Stimulated activated memory B cell treated with anti-CD40 and anti-IgM and Interleukin-4, amounts not matched to agents 10 μg/mL and 1 μg/mL and 100 μg/mL, for 72 hours (primary cell): Measurements from ENCODE around the gene GNAI2.

Source experiments
- ATAC-seq: fragments of 150-1000 bp; cut with Tn5 transposase; 2 replicates; pipeline ENCODE4 v1.10.0; 2021
- H3K27ac Mint-ChIP-seq: one replicate; pipeline ENCODE4 v1.8.0; 2022; ENCODE audit warnings: mild to moderate bottlenecking, mixed read lengths
- H3K27me3 Mint-ChIP-seq: one replicate; pipeline ENCODE4 v1.8.0; 2022; ENCODE audit warnings: mixed read lengths
- H3K36me3 Mint-ChIP-seq: one replicate; pipeline ENCODE4 v1.8.0; 2022; ENCODE audit warnings: mixed read lengths
- H3K4me1 Mint-ChIP-seq: one replicate; pipeline ENCODE4 v1.8.0; 2022; ENCODE audit warnings: mixed read lengths
- H3K4me3 Mint-ChIP-seq: one replicate; pipeline ENCODE4 v1.8.0; 2022; ENCODE audit warnings: mild to moderate bottlenecking, moderate library complexity, mixed read lengths
- H3K9me3 Mint-ChIP-seq: one replicate; pipeline ENCODE4 v1.8.0; 2022; ENCODE audit warnings: mixed read lengths

Gene GNAI2

GRCh38 chr3:50294492-50295403 is 58.7 kb downstream of the GNAI2 start:
- ATAC-seq = no peak
- no peaks in the 10 kb centered on the region for H3K27me3 Mint-ChIP-seq
- H3K36me3 Mint-ChIP-seq = peaks cover 12% of the 10 kb centered on the region
- no peak overlapping the region for H3K27ac Mint-ChIP-seq
- H3K4me3 Mint-ChIP-seq = no peak overlapping the region
- no peaks in the 10 kb centered on the region for H3K9me3 Mint-ChIP-seq
- peaks cover 54% of the 10 kb centered on the region for H3K4me1 Mint-ChIP-seq

DNA sequence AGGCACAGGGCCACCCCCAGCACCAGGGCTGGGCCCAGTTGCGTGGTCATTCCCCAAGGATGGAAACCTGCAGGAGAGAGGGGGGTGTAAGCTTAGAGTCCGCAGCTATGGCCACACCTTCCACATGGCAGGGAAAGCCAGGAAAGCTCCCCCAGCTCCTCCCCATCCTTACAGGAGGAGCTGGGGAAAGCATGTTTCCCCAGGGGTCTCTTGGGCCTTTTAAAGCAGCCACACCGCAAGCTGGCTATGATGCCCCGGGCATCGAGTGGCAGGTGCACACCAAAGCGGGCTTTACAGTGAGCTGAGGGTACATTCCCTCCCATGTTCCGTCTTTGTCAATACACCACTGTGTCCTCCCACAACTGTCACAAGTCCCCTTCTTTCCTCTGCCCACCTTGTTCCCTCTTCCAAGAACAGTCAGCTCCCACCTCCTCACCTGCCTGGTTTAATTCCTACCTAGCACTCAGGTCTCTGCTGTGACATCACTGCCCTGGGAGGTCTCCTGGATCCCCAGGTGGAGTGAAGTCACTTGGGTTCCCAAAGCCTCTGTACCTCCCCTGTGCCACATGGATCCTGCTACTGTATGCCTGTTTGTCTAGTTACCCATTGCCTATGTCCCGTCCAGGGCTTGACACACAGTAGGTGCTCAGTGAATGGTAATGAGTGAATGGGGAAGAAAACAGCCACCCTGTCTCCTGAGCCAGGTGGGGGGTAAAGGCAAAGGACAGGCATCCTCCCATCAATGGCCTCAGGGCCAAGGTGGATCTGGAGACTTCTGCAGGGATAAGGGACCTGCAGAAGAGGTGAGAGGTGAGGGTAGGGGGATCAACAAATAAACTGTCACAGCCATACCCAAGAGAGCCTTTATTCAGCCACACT is 59.8 kb downstream of the GNAI2 start:
- H3K4me1 Mint-ChIP-seq = peaks cover 58% of the 10 kb centered on the region
- ATAC-seq = no peak
- no peak overlapping the region for H3K27ac Mint-ChIP-seq
- no peaks in the 10 kb centered on the region for H3K9me3 Mint-ChIP-seq
- peaks cover 12% of the 10 kb centered on the region for H3K36me3 Mint-ChIP-seq
- H3K27me3 Mint-ChIP-seq = no peaks in the 10 kb centered on the region
- no peak overlapping the region for H3K4me3 Mint-ChIP-seq

- ATAC-seq = no peak
- Mint-ChIP-seq H3K4me3 (no peak overlapping the region), H3K27ac (no peak overlapping the region), H3K27me3 (no peaks in the 10 kb centered on the region), H3K4me1 (peaks cover 52% of the 10 kb centered on the region), H3K9me3 (no peaks in the 10 kb centered on the region), H3K36me3 (peaks cover 6% of the 10 kb centered on the region)
Measured at GRCh38 chr3:50296721-50297383, 60.8 kb downstream of the GNAI2 start.

GRCh38 chr3:50297384-50297775 is 61.4 kb downstream of the GNAI2 start:
- no peak for ATAC-seq
- no peaks in the 10 kb centered on the region for H3K9me3 Mint-ChIP-seq
- peaks cover 50% of the 10 kb centered on the region for H3K4me1 Mint-ChIP-seq
- H3K4me3 Mint-ChIP-seq = no peak overlapping the region
- peaks cover 6% of the 10 kb centered on the region for H3K36me3 Mint-ChIP-seq
- no peaks in the 10 kb centered on the region for H3K27me3 Mint-ChIP-seq
- H3K27ac Mint-ChIP-seq = no peak overlapping the region

DNA sequence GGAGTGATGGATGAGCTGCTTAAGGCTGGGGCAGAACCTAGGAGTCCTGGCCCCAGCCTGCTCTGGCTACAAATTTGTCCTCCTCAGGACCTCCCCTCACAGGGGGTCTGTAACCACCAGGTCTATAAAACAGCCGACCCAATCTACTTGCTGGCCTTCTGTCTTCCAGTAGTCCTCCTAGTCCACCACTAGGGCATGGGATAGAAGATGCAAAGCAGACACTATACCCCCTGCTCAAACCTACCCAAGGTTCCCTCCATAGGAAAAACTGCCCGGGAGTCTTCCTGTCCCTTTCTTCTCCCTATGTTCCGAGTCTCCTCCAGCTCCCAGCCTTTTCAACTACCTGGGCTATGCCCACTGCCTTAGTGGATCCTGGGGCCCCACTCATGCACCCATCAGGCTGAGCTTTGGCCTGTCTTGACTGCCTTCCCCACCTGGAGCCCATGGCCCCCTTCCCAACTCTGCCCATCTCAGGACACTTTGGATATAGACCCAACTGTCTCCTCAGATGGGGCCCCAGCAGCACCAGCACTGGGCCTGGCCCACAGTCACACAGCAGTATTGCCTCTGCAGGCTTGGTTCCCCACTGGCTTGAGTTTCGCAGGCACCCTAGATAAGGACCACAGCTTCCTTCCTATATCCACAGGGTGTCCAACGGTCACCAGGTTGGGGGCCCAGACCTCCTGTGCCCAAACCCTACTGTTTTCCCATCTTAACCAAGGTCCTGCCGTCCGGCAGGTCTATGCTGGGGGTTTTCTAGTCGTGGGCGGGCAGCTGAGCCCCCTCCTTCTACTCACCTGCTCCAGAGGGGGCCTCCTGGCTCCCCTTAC is 62.1 kb downstream of the GNAI2 start:
- peak overlapping the region; percentile 94 for H3K4me3 Mint-ChIP-seq
- no peak for ATAC-seq
- peak overlapping the region; percentile 99 for H3K27ac Mint-ChIP-seq
- H3K9me3 Mint-ChIP-seq = no peaks in the 10 kb centered on the region
- peaks cover 6% of the 10 kb centered on the region for H3K36me3 Mint-ChIP-seq
- no peaks in the 10 kb centered on the region for H3K27me3 Mint-ChIP-seq
- H3K4me1 Mint-ChIP-seq = peaks cover 42% of the 10 kb centered on the region

DNA sequence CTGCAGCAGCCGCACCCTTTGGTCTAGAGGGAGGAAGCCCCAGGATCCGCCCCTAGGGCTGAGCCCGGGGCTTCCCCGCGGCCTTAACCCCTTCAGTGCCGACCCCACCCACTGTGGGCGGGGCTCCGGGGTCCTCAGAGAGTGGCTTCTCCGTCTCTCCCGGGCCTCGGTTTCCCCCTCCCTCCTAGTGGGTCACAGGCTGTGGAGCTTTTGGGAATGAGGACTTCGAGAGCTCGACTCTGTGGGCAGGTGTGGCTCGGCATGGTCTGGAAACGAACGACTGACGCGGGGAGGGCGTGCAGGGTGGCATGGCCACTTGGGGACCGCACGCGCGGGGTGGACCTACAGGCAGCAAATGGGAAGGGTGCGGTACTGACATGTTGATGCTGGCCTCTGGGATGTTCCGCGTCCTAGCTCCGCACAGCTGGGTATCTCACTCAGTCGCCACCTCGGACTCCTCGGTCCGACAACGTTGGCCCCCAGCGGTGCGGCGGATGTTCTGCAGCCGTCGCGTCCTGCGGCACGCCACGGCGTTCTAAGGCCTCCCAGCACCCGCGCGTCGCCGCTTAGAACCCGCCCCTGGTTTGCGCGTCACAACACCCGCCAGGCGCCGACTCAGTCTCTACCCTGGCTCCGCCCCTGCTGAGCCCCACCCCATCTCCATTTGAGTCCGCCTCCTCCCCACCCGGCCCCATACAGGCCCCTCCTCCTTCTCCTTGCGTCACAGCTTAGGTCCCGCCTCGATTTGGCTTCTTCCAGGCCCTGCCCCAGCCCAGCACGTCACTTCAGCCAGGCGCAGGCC is 63.0 kb downstream of the GNAI2 start, which contains the start of the genes HYAL3 and NAA80:
TSS of gene HYAL3 (minus strand) at position 570 of the 802 bp plus-strand sequence. CDS start 3,803 bp downstream, outside the sequence.
TSS of gene NAA80 (minus strand) at position 570 of the 802 bp plus-strand sequence. CDS start 1,942 bp downstream, outside the sequence.
- Mint-ChIP-seq H3K4me1 (peaks cover 39% of the 10 kb centered on the region), H3K36me3 (peaks cover 6% of the 10 kb centered on the region), H3K9me3 (no peaks in the 10 kb centered on the region), H3K4me3 (peak within 1 kb of the TSS; percentile 94), H3K27ac (peak within 1 kb of the TSS; percentile 99), H3K27me3 (no peaks in the 10 kb centered on the region)
- peak; percentile 95 for ATAC-seq

- Mint-ChIP-seq H3K27ac (peak overlapping the region; percentile 99), H3K36me3 (peaks cover 6% of the 10 kb centered on the region), H3K4me3 (peak overlapping the region; percentile 94), H3K27me3 (no peaks in the 10 kb centered on the region), H3K9me3 (no peaks in the 10 kb centered on the region), H3K4me1 (peaks cover 39% of the 10 kb centered on the region)
- no peak for ATAC-seq
Measured at GRCh38 chr3:50299638-50299928, 63.6 kb downstream of the GNAI2 start.

DNA sequence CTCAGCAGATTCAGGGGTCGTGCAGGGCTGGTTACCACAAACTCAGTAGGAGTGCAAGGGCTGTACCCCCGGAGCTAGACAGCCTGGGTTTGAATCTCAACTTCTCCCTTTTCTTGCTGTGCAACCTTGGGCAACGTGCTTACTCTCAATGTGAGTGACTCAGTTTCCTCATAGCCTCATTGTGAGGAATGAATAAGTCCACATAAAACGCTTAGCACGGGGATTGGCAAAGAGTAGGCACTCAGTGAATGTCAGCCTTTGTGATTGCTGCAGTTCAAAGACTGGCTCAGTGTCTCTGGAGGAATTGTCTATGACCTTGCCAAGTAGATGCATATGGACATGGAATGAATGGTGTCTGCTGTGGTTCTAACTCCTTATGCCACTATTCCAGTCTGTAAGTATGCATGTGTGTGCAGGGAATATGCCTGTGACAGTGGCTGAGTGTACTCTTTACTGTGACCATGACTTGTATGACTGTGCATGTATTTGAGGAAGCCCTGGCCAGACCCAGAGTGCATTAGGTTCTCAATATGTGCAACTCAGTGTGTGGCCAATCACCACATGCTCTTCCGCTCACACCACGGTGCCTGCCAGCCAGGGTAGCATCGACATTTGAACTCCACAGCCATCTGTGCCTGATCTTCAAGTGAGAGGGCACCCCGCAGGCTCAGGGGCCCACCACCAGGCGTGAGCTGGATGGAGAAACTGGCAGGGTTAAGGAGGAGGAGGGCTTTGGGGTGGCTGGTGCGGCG is 64.1 kb downstream of the GNAI2 start:
- Mint-ChIP-seq H3K4me1 (peaks cover 39% of the 10 kb centered on the region), H3K27me3 (no peaks in the 10 kb centered on the region), H3K4me3 (peak overlapping the region; percentile 94), H3K9me3 (no peaks in the 10 kb centered on the region), H3K27ac (peak overlapping the region; percentile 99), H3K36me3 (peaks cover 6% of the 10 kb centered on the region)
- no peak for ATAC-seq

DNA sequence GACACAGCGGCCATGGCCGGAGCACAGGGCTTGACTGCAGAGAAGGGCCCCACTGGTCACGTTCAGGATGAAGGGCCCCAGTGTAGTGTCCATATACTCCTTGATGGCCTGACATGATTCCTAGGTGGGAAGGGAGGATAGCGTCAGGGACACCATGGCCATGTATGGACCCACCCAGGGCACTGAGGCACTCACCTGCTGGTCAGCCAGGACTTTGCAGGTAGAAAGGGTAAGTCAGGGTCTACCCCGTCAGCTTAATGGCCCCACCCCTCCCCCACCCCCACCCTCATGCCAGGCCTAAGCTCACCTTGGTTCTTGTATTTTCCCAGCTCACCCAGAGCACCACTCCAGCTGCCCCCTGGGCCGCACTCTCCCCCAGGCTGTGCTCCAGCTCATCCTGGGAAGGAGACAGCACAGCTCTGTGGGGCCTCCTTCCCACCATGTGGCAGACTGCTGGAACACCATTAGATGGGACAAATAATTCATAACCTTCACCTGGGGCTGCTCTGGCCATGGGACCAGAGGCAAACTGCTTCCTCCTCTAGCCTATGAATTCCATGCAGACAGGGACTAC is 64.8 kb downstream of the GNAI2 start:
- peaks cover 6% of the 10 kb centered on the region for H3K36me3 Mint-ChIP-seq
- peak overlapping the region; percentile 99 for H3K27ac Mint-ChIP-seq
- H3K4me1 Mint-ChIP-seq = peaks cover 39% of the 10 kb centered on the region
- no peak for ATAC-seq
- no peaks in the 10 kb centered on the region for H3K9me3 Mint-ChIP-seq
- peak overlapping the region; percentile 94 for H3K4me3 Mint-ChIP-seq
- H3K27me3 Mint-ChIP-seq = no peaks in the 10 kb centered on the region

DNA sequence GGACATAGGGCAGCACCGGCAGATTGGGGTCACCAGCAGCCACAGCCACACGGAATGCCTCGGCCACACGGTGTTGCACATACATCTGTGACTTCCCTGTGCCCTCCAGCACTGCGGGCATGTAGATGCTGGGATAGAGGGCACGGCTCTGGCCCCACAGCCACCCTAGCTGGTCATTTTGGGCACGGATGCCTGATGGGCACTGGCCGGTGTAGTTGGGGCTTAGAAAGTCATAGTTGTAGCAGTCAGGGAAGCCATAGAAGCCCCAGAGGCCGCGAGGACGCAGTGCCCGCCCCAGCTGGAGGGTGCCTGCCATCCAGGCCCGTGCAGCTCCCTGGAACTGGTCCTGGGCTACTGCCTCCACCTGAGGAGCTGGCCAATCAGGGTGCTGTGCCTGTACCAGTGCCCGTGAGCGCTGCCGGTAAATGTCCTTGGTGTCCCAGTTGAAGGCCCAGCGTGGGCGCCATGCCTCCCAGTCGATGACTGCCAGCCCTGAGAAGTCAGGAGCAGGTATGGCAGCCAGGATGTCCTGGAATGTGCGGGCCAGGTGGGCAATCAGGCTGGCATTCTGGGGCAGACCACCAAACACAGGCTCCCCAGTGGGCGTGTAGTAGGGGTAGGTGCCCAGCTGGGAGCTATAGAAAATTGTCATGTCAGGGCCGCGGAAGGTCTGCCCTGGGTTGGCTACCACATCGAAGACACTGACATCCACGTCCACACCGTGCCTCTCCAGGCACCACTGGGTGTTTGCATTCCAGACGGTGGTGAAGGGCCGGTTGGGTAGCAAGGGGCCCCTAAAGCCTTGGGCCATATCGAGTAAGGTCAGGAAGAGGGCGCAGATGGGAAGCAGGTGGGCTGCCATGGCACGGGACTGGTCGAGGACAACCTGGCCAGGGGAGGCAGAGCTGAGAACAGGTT is 66.3 kb downstream of the GNAI2 start:
- H3K27me3 Mint-ChIP-seq = no peaks in the 10 kb centered on the region
- ATAC-seq = no peak
- H3K9me3 Mint-ChIP-seq = no peaks in the 10 kb centered on the region
- H3K27ac Mint-ChIP-seq = peak overlapping the region; percentile 44
- H3K4me3 Mint-ChIP-seq = no peak overlapping the region
- peaks cover 28% of the 10 kb centered on the region for H3K4me1 Mint-ChIP-seq
- no peaks in the 10 kb centered on the region for H3K36me3 Mint-ChIP-seq

DNA sequence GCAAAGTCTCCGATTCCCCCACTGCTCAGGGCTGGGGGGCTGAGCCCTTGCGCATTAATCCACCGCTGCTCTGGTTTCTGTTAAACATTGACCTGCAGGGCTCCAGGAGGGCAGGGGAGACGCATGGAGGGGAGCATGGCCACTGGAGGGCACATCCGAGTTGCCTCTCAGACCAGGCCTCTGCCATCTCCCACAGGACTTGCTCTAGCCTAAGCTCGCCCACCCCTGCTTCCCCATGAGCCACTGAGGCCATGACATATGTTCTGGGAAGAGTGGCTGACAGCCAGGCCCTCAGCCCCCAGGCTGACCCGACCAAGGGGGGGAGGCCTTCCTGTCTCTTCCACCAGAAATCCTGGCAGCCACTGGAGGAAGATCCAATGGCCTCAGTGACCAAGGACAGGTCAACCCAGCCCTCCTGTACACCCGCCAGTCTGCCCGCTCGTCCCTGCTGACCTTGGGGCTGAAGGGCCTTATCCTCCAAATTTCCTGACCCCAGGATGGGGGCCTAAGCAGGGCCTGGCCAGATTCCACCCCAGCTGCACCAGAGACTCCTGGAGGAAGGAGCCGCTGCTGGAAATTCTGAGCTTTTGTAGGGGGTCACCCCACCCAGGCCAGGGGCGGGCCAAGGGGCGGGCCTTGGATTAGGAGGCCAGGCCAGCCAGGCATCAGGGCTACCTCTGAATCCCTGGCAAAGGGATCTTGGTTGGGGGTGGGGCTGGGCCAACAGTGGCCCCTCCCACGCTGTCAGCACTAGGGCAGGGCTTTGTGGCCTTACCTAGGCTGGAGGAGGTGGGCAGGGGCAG is 67.2 kb downstream of the GNAI2 start, which contains the start of gene HYAL1:
TSS of gene HYAL1 (minus strand) at position 562 of the 803 bp plus-strand sequence. CDS start 618 bp downstream, outside the sequence.
- Mint-ChIP-seq H3K4me3 (no peak within 1 kb of the TSS), H3K36me3 (no peaks in the 10 kb centered on the region), H3K27ac (peak within 1 kb of the TSS; percentile 44), H3K9me3 (no peaks in the 10 kb centered on the region), H3K4me1 (peaks cover 19% of the 10 kb centered on the region), H3K27me3 (no peaks in the 10 kb centered on the region)
- no peak for ATAC-seq
